HG03565 (cell line): ENCODE results near the gene SPCS3.
"Not testable (repeated sequence)": the region's sequence is repeated elsewhere in the genome, so short reads cannot be mapped to it uniquely, and the experiment has no call there.

Source experiments
- ATAC-seq: cut with Tn5 transposase; IDR thresholded peaks from one replicate; pipeline ENCODE4 v1.9.1; 2021; ENCODE audit warnings: mild to moderate bottlenecking, moderate library complexity; ENCODE audit not compliant: unreplicated experiment

Gene SPCS3

GRCh38 chr4:176345346-176345745 is 25.6 kb downstream of the SPCS3 start:
- ATAC-seq: not testable (repeated sequence)

GRCh38 chr4:176346836-176347235 is 27.1 kb downstream of the SPCS3 start:
- not testable (repeated sequence) for ATAC-seq

GRCh38 chr4:176350671-176351070 is 30.9 kb downstream of the SPCS3 start:
- ATAC-seq: no peak

- no peak for ATAC-seq
Observed at GRCh38 chr4:176354884-176355283, 35.1 kb downstream of the SPCS3 start.

GRCh38 chr4:176357359-176358082 is 37.8 kb downstream of the SPCS3 start:
- ATAC-seq: peak; percentile 99

GRCh38 chr4:176358083-176358469 is 38.3 kb downstream of the SPCS3 start:
- ATAC-seq: no peak

GRCh38 chr4:176359590-176359989 is 39.8 kb downstream of the SPCS3 start:
- no peak for ATAC-seq

- no peak for ATAC-seq
Observed at GRCh38 chr4:176360446-176360845, 40.7 kb downstream of the SPCS3 start.

- peak; percentile 79 for ATAC-seq
Observed at GRCh38 chr4:176363072-176363471, 43.3 kb downstream of the SPCS3 start.

GRCh38 chr4:176367771-176368465 is 48.2 kb downstream of the SPCS3 start:
- no peak for ATAC-seq

GRCh38 chr4:176376032-176376614 is 56.4 kb downstream of the SPCS3 start:
- no peak for ATAC-seq

- peak; percentile 89 for ATAC-seq
Observed at GRCh38 chr4:176377780-176378179, 58.0 kb downstream of the SPCS3 start.

GRCh38 chr4:176380352-176381157 is 60.8 kb downstream of the SPCS3 start:
- no peak for ATAC-seq
